OCI-LY3 (cell line): ENCODE measurements around the gene ARHGAP1.

Experiments used
- EZH2phosphoT487 ChIP-seq: fragments of 200-600 bp; shearing (Covaris generic); IDR thresholded peaks from 2 replicates; pipeline ENCODE4 v1.6.1; 2018; ENCODE audit warnings: antibody characterized with exemption, mixed run types, low read depth
- TF ChIP-seq, protein P1 (sequence below): fragments of 200-600, 300-600 bp; sonication (generic); IDR thresholded peaks from 2 replicates; pipeline ENCODE4 v1.5.1; 2014; ENCODE audit warnings: antibody characterized with exemption, low read length, low read depth

DNA sequence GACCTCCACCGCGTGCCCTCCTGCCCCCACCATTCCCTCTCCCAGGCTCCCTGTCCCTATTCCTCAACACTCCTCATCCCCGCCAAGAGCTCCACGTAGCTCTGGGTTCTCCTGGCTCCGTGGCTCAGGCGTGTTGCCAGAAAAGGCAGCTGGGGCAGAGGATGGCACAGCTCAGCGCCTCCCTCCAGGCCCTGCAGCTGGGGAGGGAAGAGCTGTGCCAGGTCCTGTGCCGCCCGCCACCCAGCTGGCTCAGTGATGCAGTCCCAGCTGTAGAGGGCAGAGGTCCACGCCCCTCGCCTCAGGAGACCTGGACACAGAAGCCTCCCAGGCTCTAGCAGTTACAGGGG, 4.2 kb downstream of the ARHGAP1 start:
- TF ChIP-seq, protein P1, sequence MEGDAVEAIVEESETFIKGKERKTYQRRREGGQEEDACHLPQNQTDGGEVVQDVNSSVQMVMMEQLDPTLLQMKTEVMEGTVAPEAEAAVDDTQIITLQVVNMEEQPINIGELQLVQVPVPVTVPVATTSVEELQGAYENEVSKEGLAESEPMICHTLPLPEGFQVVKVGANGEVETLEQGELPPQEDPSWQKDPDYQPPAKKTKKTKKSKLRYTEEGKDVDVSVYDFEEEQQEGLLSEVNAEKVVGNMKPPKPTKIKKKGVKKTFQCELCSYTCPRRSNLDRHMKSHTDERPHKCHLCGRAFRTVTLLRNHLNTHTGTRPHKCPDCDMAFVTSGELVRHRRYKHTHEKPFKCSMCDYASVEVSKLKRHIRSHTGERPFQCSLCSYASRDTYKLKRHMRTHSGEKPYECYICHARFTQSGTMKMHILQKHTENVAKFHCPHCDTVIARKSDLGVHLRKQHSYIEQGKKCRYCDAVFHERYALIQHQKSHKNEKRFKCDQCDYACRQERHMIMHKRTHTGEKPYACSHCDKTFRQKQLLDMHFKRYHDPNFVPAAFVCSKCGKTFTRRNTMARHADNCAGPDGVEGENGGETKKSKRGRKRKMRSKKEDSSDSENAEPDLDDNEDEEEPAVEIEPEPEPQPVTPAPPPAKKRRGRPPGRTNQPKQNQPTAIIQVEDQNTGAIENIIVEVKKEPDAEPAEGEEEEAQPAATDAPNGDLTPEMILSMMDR = no peak
- no peak for TF ChIP-seq EZH2phosphoT487
